GM19351 (cell line): ENCODE data around the gene KIAA0513.

Experiments used
- ATAC-seq: cut with Tn5 transposase; IDR thresholded peaks from one replicate; pipeline ENCODE4 v1.9.1; 2021; ENCODE audit warnings: mild to moderate bottlenecking, moderate library complexity; ENCODE audit not compliant: unreplicated experiment

KIAA0513 gene

DNA sequence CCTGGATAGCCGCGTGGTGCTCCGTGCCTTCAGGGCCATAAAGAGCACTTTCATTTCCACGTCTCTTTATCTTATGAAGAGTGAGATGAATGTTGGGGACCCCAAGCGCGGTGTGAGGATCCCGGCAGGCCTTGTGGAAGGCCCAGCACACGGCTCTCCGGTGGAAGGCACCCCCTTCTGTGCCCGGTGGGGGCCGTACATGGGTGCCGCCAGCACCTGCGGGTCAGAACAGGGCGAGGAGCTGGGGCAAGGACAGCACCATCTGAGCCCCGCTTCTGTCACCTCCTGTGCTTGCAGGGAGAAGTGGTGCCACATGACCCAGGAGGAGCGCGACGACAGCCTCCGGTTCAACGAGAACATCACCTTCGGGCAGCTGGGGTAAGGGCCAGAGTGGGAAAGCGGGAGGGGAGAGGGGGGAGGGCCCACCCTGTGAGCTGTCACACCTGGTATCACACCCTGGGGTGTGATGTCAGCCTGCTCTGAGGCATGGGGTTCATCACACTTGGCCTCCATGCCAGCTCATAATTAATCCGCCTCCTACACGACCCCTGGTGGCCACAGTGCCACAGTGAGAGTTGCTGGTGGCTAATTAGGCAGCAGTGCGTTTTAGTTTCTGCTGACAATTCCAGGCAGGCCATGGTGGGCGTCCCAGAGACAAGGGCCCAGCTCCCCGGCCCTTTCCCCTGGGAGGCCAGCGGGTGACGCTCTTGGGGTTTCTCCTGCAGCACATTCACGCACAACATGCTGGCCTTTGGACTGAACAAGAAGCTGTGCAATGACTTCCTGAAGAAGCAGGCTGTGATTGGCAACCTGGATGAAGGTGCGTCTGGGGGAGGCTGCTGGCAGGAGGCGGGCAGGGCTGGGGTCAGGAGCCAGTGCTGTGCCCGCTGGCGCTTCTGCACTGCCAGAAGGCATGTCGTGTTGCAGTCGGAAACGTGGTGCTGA is 59.0 kb downstream of the KIAA0513 start:
- ATAC-seq = peak; percentile 73

- no peak for ATAC-seq
These were observed 60.4 kb downstream of the KIAA0513 start for GRCh38 chr16:85087899-85088569.

- ATAC-seq = no peak
These were observed 61.1 kb downstream of the KIAA0513 start for GRCh38 chr16:85088570-85089199.

- no peak for ATAC-seq
These were observed 61.9 kb downstream of the KIAA0513 start for GRCh38 chr16:85089525-85089924.

DNA sequence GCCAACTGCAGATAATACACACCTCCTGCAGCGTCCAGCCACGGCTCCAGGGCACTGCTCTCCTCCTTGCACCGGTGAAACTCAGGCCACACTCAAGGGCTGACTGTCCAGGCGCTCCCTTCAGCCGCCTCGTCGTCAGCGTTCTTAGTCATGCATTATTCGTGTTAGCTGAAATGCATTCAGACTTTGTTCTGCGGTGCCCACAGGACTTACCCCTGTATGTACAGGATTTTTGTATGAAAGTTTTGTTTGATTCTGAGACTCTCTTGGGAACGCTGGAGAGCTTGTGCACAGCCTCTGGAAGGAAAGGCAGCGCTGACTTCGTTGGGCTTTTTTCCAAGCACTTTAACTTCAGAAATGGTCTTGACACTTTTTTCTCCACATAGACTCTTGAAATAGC is 62.6 kb downstream of the KIAA0513 start:
- ATAC-seq = no peak

DNA sequence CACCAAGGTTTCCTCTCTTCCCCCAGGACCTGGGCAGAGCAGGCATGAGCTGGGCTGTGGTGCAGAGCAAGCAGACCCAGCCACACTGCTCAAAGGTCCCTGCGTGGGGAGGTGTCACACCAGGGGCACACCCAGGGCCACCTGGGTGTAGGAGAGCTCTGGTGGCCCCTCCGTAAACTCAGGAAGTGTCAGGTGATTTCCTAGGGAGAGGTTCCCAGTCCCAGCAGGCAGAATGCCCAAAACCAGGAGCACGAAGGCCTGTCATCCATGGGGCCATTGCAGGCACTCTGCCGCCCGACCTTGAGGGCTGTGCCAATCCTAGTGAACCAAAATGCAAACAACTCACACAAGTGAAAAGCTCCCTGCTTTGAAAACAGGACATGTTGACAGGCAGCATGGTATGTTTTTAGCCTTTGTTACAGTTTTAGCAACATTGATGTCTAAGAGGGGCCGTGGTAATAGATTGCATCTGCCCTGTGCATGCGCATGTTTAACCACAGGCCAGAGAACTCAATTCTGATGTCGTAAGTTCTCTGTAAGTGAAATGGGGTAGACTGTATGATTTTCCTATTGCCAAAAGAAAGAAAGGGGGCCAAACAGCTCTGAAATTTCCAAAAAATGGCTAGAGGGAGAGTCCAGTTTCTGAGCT is 63.4 kb downstream of the KIAA0513 start:
- no peak for ATAC-seq

- ATAC-seq = no peak
These were observed 63.9 kb downstream of the KIAA0513 start for GRCh38 chr16:85091522-85091910.

- ATAC-seq = no peak
These were observed 64.7 kb downstream of the KIAA0513 start for GRCh38 chr16:85092309-85092708.

DNA sequence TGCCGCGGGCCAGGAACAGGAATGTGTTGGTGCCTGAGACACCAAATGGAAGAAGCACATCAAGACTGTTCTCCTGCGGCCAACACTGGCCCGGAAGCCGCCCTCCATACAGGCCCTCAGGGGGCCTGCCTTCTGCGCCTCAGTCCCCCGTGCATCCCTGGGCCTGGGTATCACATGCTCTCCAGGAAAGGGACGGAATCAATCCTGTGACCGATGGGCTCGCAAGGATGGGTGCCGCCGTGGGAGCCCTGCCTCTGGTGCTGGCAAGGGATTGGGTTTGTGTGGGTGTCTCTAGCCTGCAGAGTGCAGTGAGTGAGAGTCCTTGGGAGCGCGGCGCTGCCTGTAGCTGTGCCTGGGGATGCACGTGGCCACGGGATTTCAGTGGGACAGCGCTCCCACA is 65.3 kb downstream of the KIAA0513 start:
- no peak for ATAC-seq

GRCh38 chr16:85093705-85094104 is 66.1 kb downstream of the KIAA0513 start:
- no peak for ATAC-seq

DNA sequence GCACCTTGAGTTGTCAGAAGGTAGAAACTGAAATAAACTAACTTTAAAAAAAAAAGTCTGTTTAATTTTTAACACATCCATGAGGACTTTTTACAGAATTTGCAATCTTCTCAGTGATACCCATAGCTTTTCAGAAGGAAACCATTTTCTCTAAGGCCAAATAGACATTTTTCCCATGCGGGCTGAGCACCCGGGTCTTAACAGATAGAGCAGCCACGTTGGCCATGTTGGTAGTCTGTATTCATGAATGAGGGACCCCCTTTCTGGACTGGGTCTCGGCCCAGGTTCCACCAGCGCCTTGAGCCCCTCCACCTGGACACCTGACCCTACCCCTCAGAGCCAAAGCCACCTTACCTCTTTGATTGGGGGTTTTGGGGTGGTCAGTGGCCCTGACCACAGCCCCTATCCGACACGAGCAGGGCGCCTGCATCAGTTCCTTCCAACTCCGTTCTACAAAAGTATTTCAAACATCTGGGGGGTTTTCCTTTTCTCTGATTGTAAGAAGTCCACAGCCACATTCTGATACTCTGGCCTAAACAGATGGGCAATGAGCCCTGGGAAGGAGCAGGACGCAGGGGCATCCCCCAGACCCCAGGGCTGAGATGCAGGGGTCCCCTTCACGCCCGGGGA is 66.7 kb downstream of the KIAA0513 start:
- no peak for ATAC-seq

DNA sequence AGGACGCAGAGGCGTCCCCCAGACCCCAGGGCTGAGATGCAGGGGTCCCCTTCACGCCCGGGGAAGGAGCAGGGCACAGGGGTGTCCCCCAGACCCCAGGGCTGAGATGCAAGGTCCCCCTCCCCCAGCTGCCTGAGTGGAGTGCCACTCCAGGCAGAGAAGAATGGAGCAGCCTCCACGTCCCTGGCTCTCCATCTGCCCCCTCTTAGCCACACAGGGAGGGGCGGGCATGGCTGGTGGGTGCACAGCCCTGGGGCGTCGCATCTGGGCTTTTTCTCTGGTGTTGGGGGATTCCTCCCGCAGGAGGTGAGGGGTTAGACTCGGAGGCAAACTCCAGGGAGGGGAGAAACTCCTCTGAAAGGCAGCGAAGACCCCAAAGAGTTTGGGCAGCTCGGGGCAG is 67.2 kb downstream of the KIAA0513 start:
- no peak for ATAC-seq

GRCh38 chr16:85096921-85097320 is 69.3 kb downstream of the KIAA0513 start:
- no peak for ATAC-seq

DNA sequence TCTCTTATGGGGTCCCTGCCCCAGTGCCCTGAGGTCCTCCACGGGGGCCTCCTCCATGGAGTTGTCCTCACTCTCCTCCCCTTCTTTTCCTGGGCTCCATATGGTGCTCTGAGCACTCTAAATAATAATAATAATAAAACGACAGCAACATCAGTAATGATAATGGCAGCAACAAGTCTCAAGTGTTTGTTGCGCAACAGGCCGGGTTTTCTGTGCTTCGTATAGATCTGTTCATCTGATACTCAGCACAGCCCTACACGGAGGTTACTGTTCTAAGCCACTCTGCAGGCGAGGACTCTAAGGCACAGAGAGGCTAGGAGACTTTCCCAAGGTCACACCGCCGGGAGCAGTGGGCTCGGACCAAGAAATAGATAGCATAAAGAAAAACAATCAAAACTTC is 71.0 kb downstream of the KIAA0513 start:
- no peak for ATAC-seq

DNA sequence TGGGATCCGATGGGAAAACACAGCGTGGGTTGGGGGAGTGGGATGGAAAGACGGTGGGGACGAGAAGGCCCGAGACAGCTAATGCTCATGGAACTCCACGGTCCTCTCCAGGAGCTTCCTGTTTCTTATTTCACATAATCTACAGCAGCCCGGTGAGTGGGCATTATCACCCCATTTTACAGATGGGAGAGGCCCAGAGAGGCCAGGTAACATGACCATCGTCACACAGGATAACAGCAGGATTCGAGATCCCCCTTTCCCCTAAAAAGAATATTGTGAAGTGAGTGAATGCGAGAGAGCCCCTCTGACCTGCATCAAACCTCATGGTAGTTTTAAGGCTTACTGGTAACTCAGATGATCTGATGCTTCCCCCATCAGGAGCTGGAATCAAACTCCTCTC is 72.7 kb downstream of the KIAA0513 start:
- no peak for ATAC-seq

GRCh38 chr16:85101956-85102630 is 74.5 kb downstream of the KIAA0513 start:
- ATAC-seq = no peak

DNA sequence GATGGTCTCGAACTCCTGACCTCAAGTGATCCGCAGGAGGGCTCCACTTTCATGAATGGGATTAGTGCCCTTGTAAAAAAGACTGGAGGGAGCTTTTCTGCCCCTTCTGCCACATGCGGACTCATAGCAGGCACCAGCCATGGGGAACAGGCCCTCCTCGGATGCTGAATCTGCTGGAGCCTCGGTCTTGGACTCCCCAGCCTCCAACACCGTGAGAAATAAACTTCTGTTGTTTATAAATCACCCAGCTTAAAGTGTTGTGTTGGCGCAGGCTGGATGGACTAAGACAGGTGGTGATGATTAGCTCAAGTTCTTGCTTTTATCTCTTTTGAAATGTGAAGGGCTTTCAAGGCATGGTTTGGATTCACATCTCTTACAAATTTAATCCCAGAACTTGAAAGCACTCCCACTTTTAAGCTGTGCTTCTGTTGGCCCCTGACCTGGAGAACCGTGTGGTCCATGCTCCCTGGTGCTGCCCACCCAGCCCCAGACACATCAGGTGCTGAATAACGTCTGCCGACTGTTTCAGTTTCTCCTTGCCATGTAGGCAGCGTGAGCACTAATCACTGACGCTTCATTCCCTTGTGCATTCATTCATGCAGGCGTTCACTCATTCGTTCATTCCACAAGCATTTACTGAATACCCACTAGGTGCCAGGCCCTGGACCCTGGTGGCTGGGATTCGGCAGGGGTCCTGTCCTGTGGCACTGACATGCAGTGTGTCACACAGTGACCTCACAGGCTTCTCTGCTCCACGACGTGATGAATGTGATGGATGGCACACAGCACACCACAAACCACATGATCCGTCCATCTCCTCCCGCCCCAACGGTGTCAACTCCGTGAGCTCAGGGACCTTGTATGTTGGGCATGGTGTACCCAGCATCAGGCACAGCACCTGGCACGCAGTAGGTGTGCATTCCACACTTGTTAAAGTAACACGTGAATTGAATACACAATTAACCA is 75.8 kb downstream of the KIAA0513 start:
- no peak for ATAC-seq

DNA sequence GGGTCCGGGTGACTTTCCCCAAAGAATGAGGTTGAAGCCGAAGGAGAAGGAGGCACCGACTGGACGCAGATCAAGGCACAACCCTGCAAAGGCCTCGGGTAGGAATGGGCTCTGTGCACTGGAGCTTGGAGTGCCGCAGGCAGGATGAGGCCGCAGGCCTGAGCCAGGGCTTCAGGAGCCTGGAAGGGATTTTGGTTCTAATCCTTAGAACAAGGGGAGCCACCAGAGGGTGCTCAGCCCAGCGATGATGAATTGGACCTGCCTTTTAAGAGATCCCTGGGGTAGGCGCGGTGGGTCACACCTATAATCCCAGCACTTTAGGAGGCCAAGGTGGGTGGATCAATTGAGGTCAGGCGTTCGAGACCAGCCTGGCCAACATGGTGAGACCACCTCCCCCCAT is 76.6 kb downstream of the KIAA0513 start:
- ATAC-seq = no peak

DNA sequence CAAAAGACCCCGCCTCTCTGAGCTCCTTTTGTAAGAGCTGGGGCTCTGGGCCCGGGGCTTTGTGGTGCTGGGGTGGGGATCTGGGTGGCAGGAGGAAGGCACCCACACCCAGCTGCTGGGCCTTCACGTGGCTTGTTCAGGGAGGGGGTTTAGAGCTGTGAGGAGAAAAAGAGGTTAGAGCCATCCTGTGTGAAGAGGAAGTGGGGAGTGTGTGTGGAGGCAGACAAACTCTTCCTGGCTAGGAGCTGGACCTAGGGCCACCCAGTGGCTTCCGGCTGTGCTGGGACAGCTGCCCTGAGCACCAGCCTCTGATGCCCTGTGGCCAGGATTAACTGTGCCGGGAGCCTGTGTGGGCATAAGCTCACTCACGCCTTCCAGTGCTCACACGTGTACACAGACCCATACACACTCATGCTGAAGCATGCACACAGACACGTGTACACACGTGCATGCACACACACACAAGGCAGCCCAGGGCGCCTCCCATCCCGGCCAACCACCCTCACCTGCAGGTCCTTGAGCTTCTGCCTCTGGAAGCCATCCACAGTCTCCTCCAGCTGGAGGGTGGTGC is 77.3 kb downstream of the KIAA0513 start:
- ATAC-seq = peak; percentile 66
